HCT116 (cell line): ENCODE results near the gene ATP2B1. TPM values are rescaled to one million over a fixed set of nuclear protein-coding genes. Genes with fewer than 3 reads are reported as not detected.

ENCODE experiments used
- ATAC-seq: fragments of 200-7000 bp; cut with Tn5 transposase; 2 replicates; pipeline ENCODE4 v1.9.1; 2020; ENCODE audit warnings: mild to moderate bottlenecking, moderate library complexity
- BruUV-seq: library from RNA; stranded (reverse); fragments of 400-500 nt; replicated peaks from 2 replicates; lab custom pipeline; 2021; lab: Mats Ljungman, UMichigan
- CTCF ChIA-PET: fragments of 300-600 bp; sonication (Branson Sonifier 250); formaldehyde crosslinking; loops from one replicate; lab custom pipeline; 2021; ENCODE audit warnings: antibody characterized with exemption; lab: Charles Lee
- POLR2A ChIA-PET: fragments of 300-600, 350-600 bp; sonication (Branson Sonifier 250); formaldehyde crosslinking; loops from one replicate; lab custom pipeline; 2021; ENCODE audit warnings: antibody characterized with exemption; lab: Charles Lee
- RAD21 ChIA-PET, 2 experiments: fragments of 300-600 bp; sonication (Branson Sonifier 250); formaldehyde crosslinking; loops; one replicate each; lab custom pipeline; 2023; ENCODE audit warnings: low total read pairs in 2 of 2; ENCODE audit not compliant: uncharacterized antibody in 2 of 2, unreplicated experiment in 2 of 2, low non-redundant PET in 1 of 2; lab: Charles Lee
- DNase-seq: peaks from one replicate; pipeline ENCODE4 v3.0.0-alpha.2; 2010; ENCODE audit warnings: low read depth, low spot score
- H2AFZ ChIP-seq: fragments of 200-600 bp; shearing (Covaris generic), sonication (generic); 2 replicates; pipeline ENCODE4 v1.6.1; 2017; ENCODE audit warnings: low read depth, mixed run types, mixed read lengths, antibody characterized with exemption, low read length; ENCODE audit not compliant: poor library complexity, severe bottlenecking
- H3K27ac ChIP-seq: 2 replicates; pipeline ENCODE4 v1.5.1; 2012; ENCODE audit warnings: low read depth, low read length
- H3K27me3 ChIP-seq: fragments of 200-600 bp; sonication (generic); 2 replicates; pipeline ENCODE4 v1.6.1; 2016; ENCODE audit warnings: mixed run types, low read length, mixed read lengths; ENCODE audit not compliant: insufficient read depth
- H3K36me3 ChIP-seq, 2 experiments: fragments of 200-500 bp in 1 of 2; fragments of 200-600 bp in 1 of 2; sonication (Bioruptor generic) in 1 of 2; sonication (generic) in 1 of 2; 2 replicates each; pipeline versions ENCODE4 v1.5.1 to v1.6.1; 2014 to 2016; ENCODE audit warnings: low read length in 2 of 2, inconsistent platforms in 1 of 2, mixed read lengths in 1 of 2, mixed run types in 1 of 2; ENCODE audit not compliant: insufficient read depth in 2 of 2, control insufficient read depth in 1 of 2
- H3K4me1 ChIP-seq, 2 experiments: fragments of 200-600 bp in 1 of 2; sonication (generic) in 1 of 2; 2 replicates each; pipeline versions ENCODE4 v1.5.1 to v1.6.1; 2012 to 2017; ENCODE audit warnings: low read length in 2 of 2, inconsistent platforms in 1 of 2, mild to moderate bottlenecking in 1 of 2, mixed read lengths in 1 of 2, mixed run types in 1 of 2, moderate library complexity in 1 of 2; ENCODE audit not compliant: insufficient read depth in 2 of 2, control insufficient read depth in 1 of 2
- H3K4me2 ChIP-seq: fragments of 200-600 bp; sonication (generic); 2 replicates; pipeline ENCODE4 v1.6.1; 2017; ENCODE audit warnings: mixed run types, low read length, mixed read lengths
- H3K4me3 ChIP-seq, 2 experiments: fragments of 200-600 bp in 1 of 2; sonication (generic) in 1 of 2; replicated peaks in 1 of 2; 2 replicates each; pipeline ENCODE4 v1.5.1; 2011 to 2016; ENCODE audit warnings: low read length in 2 of 2, control low read depth in 1 of 2, low read depth in 1 of 2, mild to moderate bottlenecking in 1 of 2, mixed read lengths in 1 of 2, mixed run types in 1 of 2
- H3K79me2 ChIP-seq: fragments of 200-600 bp; sonication (generic); 2 replicates; pipeline ENCODE4 v1.6.1; 2017; ENCODE audit warnings: mild to moderate bottlenecking, mixed run types, low read length, moderate library complexity, mixed read lengths; ENCODE audit not compliant: insufficient read depth
- H3K9ac ChIP-seq: fragments of 200-600 bp; sonication (generic); 2 replicates; pipeline ENCODE4 v1.6.1; 2016; ENCODE audit warnings: low read length, mixed read lengths
- H3K9me2 ChIP-seq: fragments of 200-600 bp; sonication (generic), shearing (Covaris generic); 2 replicates; pipeline ENCODE4 v1.6.1; 2017; ENCODE audit warnings: mixed run types, mild to moderate bottlenecking, moderate library complexity; ENCODE audit not compliant: insufficient read depth
- H3K9me3 ChIP-seq, 2 experiments: fragments of 200-500 bp in 1 of 2; fragments of 200-600 bp in 1 of 2; sonication (Bioruptor generic) in 1 of 2; sonication (generic) in 1 of 2; 2 replicates each; pipeline ENCODE4 v1.6.1; 2014 to 2017; ENCODE audit warnings: low read length in 2 of 2, mixed read lengths in 2 of 2, inconsistent platforms in 1 of 2, low read depth in 1 of 2, mild to moderate bottlenecking in 1 of 2, mixed run types in 1 of 2, moderate library complexity in 1 of 2; ENCODE audit not compliant: control insufficient read depth in 1 of 2, insufficient read depth in 1 of 2
- H4K20me1 ChIP-seq: fragments of 200-600 bp; sonication (generic), shearing (Covaris generic); 2 replicates; pipeline ENCODE4 v1.6.1; 2017; ENCODE audit warnings: mixed run types, mild to moderate bottlenecking, moderate library complexity; ENCODE audit not compliant: insufficient read depth
- ATF3 ChIP-seq: IDR thresholded peaks from 2 replicates; pipeline ENCODE4 v1.6.1; 2012
- CBX3 ChIP-seq: IDR thresholded peaks from 2 replicates; pipeline ENCODE4 v1.6.1; 2012; ENCODE audit warnings: low read depth
- CEBPB ChIP-seq: IDR thresholded peaks from 2 replicates; pipeline ENCODE4 v1.6.1; 2012; ENCODE audit warnings: low read depth
- CTCF ChIP-seq, 3 experiments: fragments of 200-600 bp in 1 of 3; sonication (generic) in 1 of 3; IDR thresholded peaks in 2 of 3; conservative IDR thresholded peaks in 1 of 3; 2 replicates each; pipeline ENCODE4 v1.5.1; 2012 to 2017; ENCODE audit warnings: low read depth in 2 of 3, low read length in 2 of 3, antibody characterized with exemption in 1 of 3, borderline replicate concordance in 1 of 3, control low read depth in 1 of 3, mild to moderate bottlenecking in 1 of 3, mixed read lengths in 1 of 3, mixed run types in 1 of 3, moderate library complexity in 1 of 3; ENCODE audit not compliant: insufficient read depth in 1 of 3
- EGR1 ChIP-seq: IDR thresholded peaks from 2 replicates; pipeline ENCODE4 v1.6.1; 2012; ENCODE audit warnings: low read depth
- ELF1 ChIP-seq: IDR thresholded peaks from 2 replicates; pipeline ENCODE4 v1.6.1; 2012; ENCODE audit warnings: low read depth, borderline replicate concordance
- EZH2 ChIP-seq: fragments of 200-600 bp; sonication (generic); IDR thresholded peaks from 2 replicates; pipeline ENCODE4 v1.6.1; 2017; ENCODE audit warnings: antibody characterized with exemption, mixed run types
- EZH2phosphoT487 ChIP-seq: fragments of 200-600 bp; IDR thresholded peaks from 2 replicates; pipeline ENCODE4 v1.6.1; 2018; ENCODE audit warnings: antibody characterized with exemption, borderline replicate concordance
- MAX ChIP-seq: IDR thresholded peaks from 2 replicates; pipeline ENCODE4 v1.6.1; 2012
- POLR2A ChIP-seq: IDR thresholded peaks from 2 replicates; pipeline ENCODE4 v1.7.0; 2011; ENCODE audit warnings: borderline replicate concordance; ENCODE audit not compliant: insufficient read depth, insufficient read length; ENCODE audit errors: extremely low read depth
- POLR2AphosphoS5 ChIP-seq: IDR thresholded peaks from 2 replicates; pipeline ENCODE4 v1.6.1; 2011; ENCODE audit warnings: mild to moderate bottlenecking, low read depth, low read length, moderate library complexity
- RAD21 ChIP-seq: IDR thresholded peaks from 2 replicates; pipeline ENCODE4 v1.6.1; 2012; ENCODE audit warnings: low read depth, mild to moderate bottlenecking
- SIN3A ChIP-seq: IDR thresholded peaks from 2 replicates; pipeline ENCODE4 v1.6.1; 2012; ENCODE audit warnings: low read depth
- SP1 ChIP-seq: IDR thresholded peaks from 2 replicates; pipeline ENCODE4 v1.6.1; 2012; ENCODE audit warnings: low read depth
- SRF ChIP-seq: IDR thresholded peaks from 2 replicates; pipeline ENCODE4 v1.6.1; 2012; ENCODE audit warnings: low read depth
- TCF7L2 ChIP-seq: IDR thresholded peaks from 2 replicates; pipeline ENCODE4 v1.7.0; 2011; ENCODE audit warnings: borderline replicate concordance, inconsistent platforms; ENCODE audit not compliant: insufficient read depth, insufficient read length; ENCODE audit errors: extremely low read depth
- ZNF274 ChIP-seq: fragments of 200-500 bp; sonication (Bioruptor generic); IDR thresholded peaks from 2 replicates; pipeline ENCODE4 v1.6.1; 2014; ENCODE audit warnings: mild to moderate bottlenecking, low read depth, low read length, inconsistent platforms
- intact Hi-C: fragments of 100-400 bp; cut with micrococcal nuclease; formaldehyde crosslinking; loops from 2 replicates; pipeline ENCODE4 v1.10.0; 2022
- total RNA-seq: library from RNA; stranded (reverse); gene quantifications from one replicate; pipeline ENCODE4 v1.2.1, GENCODE V29; 2021; ENCODE audit not compliant: unreplicated experiment
- TF ChIP-seq, protein P1 (sequence below): IDR thresholded peaks from 2 replicates; pipeline ENCODE4 v1.6.1; 2011; ENCODE audit warnings: mild to moderate bottlenecking, low read length, moderate library complexity; ENCODE audit not compliant: insufficient replicate concordance; ENCODE audit errors: extremely low read depth

The ATP2B1 gene
- total RNA-seq, 1 experiment from 2014 or later, result 62.4 TPM

GRCh38 chr12:89684136-89684535 is 24.5 kb downstream of the ATP2B1 start:
- Histone ChIP-seq H3K9ac (no peak overlapping the region), H3K9me3 (peaks cover 0 to 3% of the 10 kb centered on the region in 2 experiments; a peak in 1 of 4 replicates), H3K27ac (no peak overlapping the region), H3K9me2 (no peaks in the 10 kb centered on the region)
- ATAC-seq, result no peak
- CTCF ChIA-PET, result no interaction called here
- intact Hi-C loops, result no loop called here
- TF ChIP-seq EZH2phosphoT487 (no peak), RAD21 (no peak), ZNF274 (no peak), TCF7L2 (no peak), POLR2A (no peak), SIN3A (no peak), CTCF (IDR thresholded peaks at IDR 0.05 in 2 of 3, conservative IDR thresholded peaks at IDR 0.05 in 1 of 3; ENCODE audit: borderline replicate concordance in 1 of 3, insufficient read depth in 1 of 3, low read depth in 2 of 3, low read length in 2 of 3) (no peak), ATF3 (no peak), EZH2 (no peak), POLR2AphosphoS5 (no peak), EGR1 (no peak), SP1 (no peak), MAX (no peak), ELF1 (no peak), CEBPB (no peak), CBX3 (no peak), SRF (no peak)
- TF ChIP-seq, protein P1, sequence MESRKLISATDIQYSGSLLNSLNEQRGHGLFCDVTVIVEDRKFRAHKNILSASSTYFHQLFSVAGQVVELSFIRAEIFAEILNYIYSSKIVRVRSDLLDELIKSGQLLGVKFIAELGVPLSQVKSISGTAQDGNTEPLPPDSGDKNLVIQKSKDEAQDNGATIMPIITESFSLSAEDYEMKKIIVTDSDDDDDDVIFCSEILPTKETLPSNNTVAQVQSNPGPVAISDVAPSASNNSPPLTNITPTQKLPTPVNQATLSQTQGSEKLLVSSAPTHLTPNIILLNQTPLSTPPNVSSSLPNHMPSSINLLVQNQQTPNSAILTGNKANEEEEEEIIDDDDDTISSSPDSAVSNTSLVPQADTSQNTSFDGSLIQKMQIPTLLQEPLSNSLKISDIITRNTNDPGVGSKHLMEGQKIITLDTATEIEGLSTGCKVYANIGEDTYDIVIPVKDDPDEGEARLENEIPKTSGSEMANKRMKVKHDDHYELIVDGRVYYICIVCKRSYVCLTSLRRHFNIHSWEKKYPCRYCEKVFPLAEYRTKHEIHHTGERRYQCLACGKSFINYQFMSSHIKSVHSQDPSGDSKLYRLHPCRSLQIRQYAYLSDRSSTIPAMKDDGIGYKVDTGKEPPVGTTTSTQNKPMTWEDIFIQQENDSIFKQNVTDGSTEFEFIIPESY, result no peak
- TF ChIP-seq, all 23 proteins: peak for 0
- no peaks in the 10 kb centered on the region for H3K27me3 ChIP-seq
- peaks cover 100% of the 10 kb centered on the region for H3K79me2 ChIP-seq
- no peaks in the 10 kb centered on the region for H4K20me1 ChIP-seq
- no peak overlapping the region for H3K4me3 ChIP-seq
- ChIA-PET POLR2A (no interaction called here), RAD21 (interaction anchor here in 1 of 2 experiments (1.2 kb wide), 1 partner anchor 419 kb away, joined by 3 read pairs; no protein-coding TSS in a partner anchor)
- no peaks in the 10 kb centered on the region for H3K36me3 ChIP-seq
- no peak for DNase-seq
- no TSS peak for BruUV-seq
- no peak overlapping the region for H2AFZ ChIP-seq
- no peak overlapping the region for H3K4me2 ChIP-seq
- no peaks in the 10 kb centered on the region for H3K4me1 ChIP-seq
